Activated naive CD4-positive, alpha-beta T cell treated with anti-CD3 and anti-CD28 coated beads, Interleukin-2, amount 50 U/mL, for 16 hours (primary cell): ENCODE measurements around the gene CRYBG3.
A peak's percentile ranks its signal among the peaks of the same experiment; 100 is the strongest.

Source experiments
- DNase-seq: peaks from one replicate; pipeline ENCODE4 v3.0.0-alpha.2; 2020

The CRYBG3 gene

GRCh38 chr3:97839944-97840343 lies 18.1 kb downstream of the CRYBG3 start:
- no peak for DNase-seq

- DNase-seq, result no peak
These were observed 19.5 kb downstream of the CRYBG3 start for GRCh38 chr3:97841304-97841703.

- no peak for DNase-seq
These were observed 20.1 kb downstream of the CRYBG3 start for GRCh38 chr3:97841956-97842355.

GRCh38 chr3:97848779-97849178 lies 27.0 kb downstream of the CRYBG3 start:
- DNase-seq, result no peak

- no peak for DNase-seq
These were observed 35.6 kb downstream of the CRYBG3 start for GRCh38 chr3:97857401-97857800.

- no peak for DNase-seq
These were observed 38.6 kb downstream of the CRYBG3 start for GRCh38 chr3:97860364-97860763.

- no peak for DNase-seq
These were observed 40.8 kb downstream of the CRYBG3 start for GRCh38 chr3:97862582-97862981.

GRCh38 chr3:97863031-97863430 lies 41.2 kb downstream of the CRYBG3 start:
- no peak for DNase-seq

GRCh38 chr3:97863775-97864174 lies 42.0 kb downstream of the CRYBG3 start:
- DNase-seq, result no peak

GRCh38 chr3:97871186-97871585 lies 49.4 kb downstream of the CRYBG3 start:
- DNase-seq, result no peak

- peak; percentile 21 for DNase-seq
These were observed 50.2 kb downstream of the CRYBG3 start for GRCh38 chr3:97871801-97872524.

GRCh38 chr3:97872525-97873042 lies 50.8 kb downstream of the CRYBG3 start:
- no peak for DNase-seq

- no peak for DNase-seq
These were observed 58.5 kb downstream of the CRYBG3 start for GRCh38 chr3:97880267-97880666.

- no peak for DNase-seq
These were observed 61.3 kb downstream of the CRYBG3 start for GRCh38 chr3:97882975-97883598.

- no peak for DNase-seq
These were observed 61.9 kb downstream of the CRYBG3 start for GRCh38 chr3:97883736-97884135.

GRCh38 chr3:97884586-97885123 lies 62.8 kb downstream of the CRYBG3 start:
- DNase-seq, result no peak

GRCh38 chr3:97885931-97886824 lies 64.4 kb downstream of the CRYBG3 start:
- no peak for DNase-seq

- no peak for DNase-seq
These were observed 68.0 kb downstream of the CRYBG3 start for GRCh38 chr3:97889814-97890213.

- no peak for DNase-seq
These were observed 71.0 kb downstream of the CRYBG3 start for GRCh38 chr3:97892852-97893251.

GRCh38 chr3:97895216-97895615 lies 73.4 kb downstream of the CRYBG3 start:
- no peak for DNase-seq

GRCh38 chr3:97896129-97896528 lies 74.3 kb downstream of the CRYBG3 start:
- DNase-seq, result no peak

- DNase-seq, result no peak
These were observed 74.7 kb downstream of the CRYBG3 start for GRCh38 chr3:97896547-97896946.

GRCh38 chr3:97899331-97899730 lies 77.5 kb downstream of the CRYBG3 start:
- DNase-seq, result no peak
